Measurements from ENCODE around the gene ZNF765. TPM values are rescaled to one million over a fixed set of nuclear protein-coding genes. Genes with fewer than 3 reads are reported as not detected.
A peak's percentile ranks its signal among the peaks of the same experiment; 100 is the strongest.
"Not testable (repeated sequence)": the region's sequence is repeated elsewhere in the genome, so short reads cannot be mapped to it uniquely, and the experiment has no call there.

ZNF765 gene
- total RNA-seq, 6 experiments from 2014 or later: 4.3 to 5.4 (median 5.1) TPM

DNA sequence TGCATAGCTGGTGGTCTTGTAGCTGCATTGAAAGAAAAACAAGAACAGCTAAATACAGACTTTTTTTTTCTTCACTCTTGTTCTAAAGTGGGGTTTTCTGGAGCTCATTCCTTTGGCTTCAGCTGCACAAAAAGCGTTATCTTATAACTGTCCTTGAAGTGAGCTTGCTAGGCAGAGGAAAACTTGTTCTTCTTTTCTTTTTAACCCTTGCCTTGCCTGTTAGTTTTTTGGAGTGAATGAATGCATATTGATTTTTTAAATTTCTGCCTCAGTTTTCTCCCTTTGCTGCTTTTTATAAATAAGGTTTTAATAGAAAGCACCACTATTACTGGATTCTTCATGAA, 1.5 kb downstream of the ZNF765 start:
- Mint-ChIP-seq H3K27ac (no peak overlapping the region), H3K36me3 (ENCODE audit: low read depth) (peaks cover 34% of the 10 kb centered on the region), H3K27me3 (ENCODE audit: insufficient read depth) (no peaks in the 10 kb centered on the region; the same call in 1 of the 2 replicates), H3K4me1 (ENCODE audit: low read depth) (peaks cover 25% of the 10 kb centered on the region), H3K9me3 (peaks cover 13% of the 10 kb centered on the region), H3K4me3 (peak overlapping the region; percentile 91)
- no peak for DNase-seq
- TF ChIP-seq CTCF (IDR thresholded peaks at IDR 0.05): no peak

- not testable (repeated sequence) for H3K4me3 Mint-ChIP-seq; H3K27ac Mint-ChIP-seq; DNase-seq; H3K27me3 Mint-ChIP-seq (ENCODE audit: insufficient read depth)
- H3K9me3 Mint-ChIP-seq: peaks cover 19% of the 10 kb centered on the region
- H3K36me3 Mint-ChIP-seq (ENCODE audit: low read depth): peaks cover 47% of the 10 kb centered on the region
- peaks cover 25% of the 10 kb centered on the region for H3K4me1 Mint-ChIP-seq (ENCODE audit: low read depth)
Observed at GRCh38 chr19:53397918-53398317, 3.0 kb downstream of the ZNF765 start.

- no peaks in the 10 kb centered on the region for H3K4me1 Mint-ChIP-seq (ENCODE audit: low read depth)
- H3K4me3 Mint-ChIP-seq: no peak overlapping the region
- TF ChIP-seq CTCF (IDR thresholded peaks at IDR 0.05): no peak
- H3K27ac Mint-ChIP-seq: no peak overlapping the region
- peaks cover 90% of the 10 kb centered on the region for H3K36me3 Mint-ChIP-seq (ENCODE audit: low read depth)
- no peaks in the 10 kb centered on the region for H3K27me3 Mint-ChIP-seq (ENCODE audit: insufficient read depth)
- H3K9me3 Mint-ChIP-seq: peaks cover 93% of the 10 kb centered on the region
- DNase-seq: no peak
Observed at GRCh38 chr19:53409505-53410204, 14.7 kb downstream of the ZNF765 start.

DNA sequence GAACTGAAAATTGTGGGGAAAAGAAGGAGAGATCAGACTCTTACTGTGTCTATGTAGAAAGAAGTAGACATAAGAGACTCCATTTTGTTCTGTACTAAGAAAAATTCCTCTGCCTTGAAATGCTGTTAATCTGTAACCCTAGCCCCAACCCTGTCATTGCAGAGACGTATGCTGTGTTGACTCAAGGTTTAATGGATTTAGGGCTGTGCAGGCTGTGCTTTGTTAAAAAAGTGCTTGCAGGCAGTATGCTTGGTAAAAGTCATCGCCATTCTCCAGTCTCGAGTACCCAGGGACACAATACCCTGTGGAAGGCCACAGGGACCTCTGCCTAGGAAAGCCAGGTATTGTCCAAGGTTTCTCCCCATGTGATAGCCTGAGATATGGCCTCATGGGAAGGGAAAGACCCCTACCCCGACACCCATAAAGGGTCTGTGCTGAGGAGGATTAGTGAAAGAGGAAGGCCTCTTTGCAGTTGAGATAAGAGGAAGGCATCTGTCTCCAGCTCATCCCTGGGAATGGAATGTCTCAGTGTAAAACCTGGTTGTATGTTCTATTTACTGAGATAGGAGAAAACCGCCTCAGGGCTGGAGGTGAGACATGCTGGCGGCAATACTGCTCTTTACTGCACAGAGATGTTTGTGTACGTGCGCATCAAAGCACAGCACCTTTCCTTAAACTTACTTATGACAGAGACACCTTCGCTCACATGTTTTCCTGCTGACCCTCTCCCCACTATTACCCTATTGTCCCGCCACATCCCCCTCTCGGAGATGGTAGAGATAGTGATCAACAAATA, 25.8 kb downstream of the ZNF765 start:
- not testable (repeated sequence) for DNase-seq, H3K4me3 Mint-ChIP-seq, H3K27ac Mint-ChIP-seq

DNA sequence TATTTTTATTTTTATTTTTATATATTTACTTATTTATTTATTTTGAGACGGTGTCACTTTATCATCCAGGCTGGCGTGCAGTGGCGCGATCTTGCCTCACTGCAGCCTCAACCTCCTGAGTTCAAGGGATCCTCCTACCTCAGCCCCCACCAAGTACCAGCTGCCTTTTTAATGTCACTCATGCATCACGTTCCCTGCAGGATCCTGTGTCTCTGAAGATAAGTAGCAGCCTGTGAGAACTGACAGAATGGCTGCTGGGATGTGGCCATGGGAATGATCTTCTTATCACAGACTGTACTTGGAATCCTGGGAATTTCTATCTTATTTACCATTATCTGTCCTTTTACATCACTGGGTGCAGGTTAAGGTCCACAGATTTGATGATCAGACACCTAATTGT, 27.6 kb downstream of the ZNF765 start:
- Mint-ChIP-seq H3K9me3 (peaks cover 20% of the 10 kb centered on the region), H3K27ac (no peak overlapping the region), H3K4me1 (ENCODE audit: low read depth) (no peaks in the 10 kb centered on the region), H3K27me3 (ENCODE audit: insufficient read depth) (no peaks in the 10 kb centered on the region), H3K36me3 (ENCODE audit: low read depth) (peaks cover 10% of the 10 kb centered on the region), H3K4me3 (no peak overlapping the region)
- no peak for TF ChIP-seq CTCF (IDR thresholded peaks at IDR 0.05)
- no peak for DNase-seq

More for the DNA sequence above, 25.8 kb downstream of the ZNF765 start:
- H3K27me3 Mint-ChIP-seq (ENCODE audit: insufficient read depth); H3K4me1 Mint-ChIP-seq (ENCODE audit: low read depth): not testable (repeated sequence)
- H3K9me3 Mint-ChIP-seq: peaks cover 35% of the 10 kb centered on the region
- H3K36me3 Mint-ChIP-seq (ENCODE audit: low read depth): peaks cover 20% of the 10 kb centered on the region

GRCh38 chr19:53423074-53423473, 28.1 kb downstream of the ZNF765 start:
- peaks cover 16% of the 10 kb centered on the region; the same call in 1 of the 2 replicates for H3K9me3 Mint-ChIP-seq
- not testable (repeated sequence) for H3K27ac Mint-ChIP-seq; H3K36me3 Mint-ChIP-seq (ENCODE audit: low read depth); DNase-seq; H3K4me3 Mint-ChIP-seq; H3K27me3 Mint-ChIP-seq (ENCODE audit: insufficient read depth); H3K4me1 Mint-ChIP-seq (ENCODE audit: low read depth)

DNA sequence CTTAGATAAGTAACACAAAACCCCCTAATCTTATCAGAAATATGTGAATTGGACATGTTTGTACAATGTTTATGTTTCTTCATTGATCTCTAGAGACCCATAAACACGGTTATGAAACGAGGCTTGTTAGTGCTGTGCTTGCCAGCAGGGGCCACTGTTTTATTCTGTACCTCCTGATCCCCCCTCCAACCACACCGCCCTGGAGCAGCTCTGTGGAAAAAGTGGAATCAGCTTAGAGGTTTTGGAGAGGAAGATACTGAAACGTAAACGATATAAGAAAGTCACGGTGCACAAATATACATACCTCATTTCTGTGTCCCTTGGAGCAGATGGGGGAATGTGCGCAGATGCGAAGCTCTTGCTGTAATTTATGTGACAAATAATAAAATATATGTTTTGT, 28.7 kb downstream of the ZNF765 start:
- DNase-seq; H3K4me1 Mint-ChIP-seq (ENCODE audit: low read depth); H3K27ac Mint-ChIP-seq; H3K36me3 Mint-ChIP-seq (ENCODE audit: low read depth); H3K27me3 Mint-ChIP-seq (ENCODE audit: insufficient read depth); H3K4me3 Mint-ChIP-seq: not testable (repeated sequence)
- peaks cover 16% of the 10 kb centered on the region; the same call in 1 of the 2 replicates for H3K9me3 Mint-ChIP-seq
- TF ChIP-seq CTCF (IDR thresholded peaks at IDR 0.05): peak; percentile 57

All from HFFc6 (cell line).